ENCODE measurements around the gene SORBS1. TPM values are rescaled to one million over a fixed set of nuclear protein-coding genes. Genes with fewer than 3 reads are reported as not detected.
A peak's percentile ranks its signal among the peaks of the same experiment; 100 is the strongest.

SORBS1 gene
- total and polyA plus RNA-seq, 2 of the 13 experiments (the other 11 are each of a cell fraction or from before 2014, with no cell fraction given) = 16.8 to 39.8 TPM

GRCh38 chr10:95324436-95325268, 236.5 kb downstream of the SORBS1 start:
- Histone ChIP-seq H3K9me3 (ENCODE audit: low read length) (no peaks in the 10 kb centered on the region), H3K27me3 (ENCODE audit: control insufficient read depth in 1 of 2, insufficient read depth in 2 of 2, low read length in 2 of 2) (no peaks in the 10 kb centered on the region), H3K9ac (ENCODE audit: insufficient read depth, low read depth, low read length) (no peak overlapping the region), H3K79me2 (ENCODE audit: insufficient read depth, low read length) (no peaks in the 10 kb centered on the region), H2AFZ (ENCODE audit: low read length) (no peak overlapping the region), H3K4me3 (replicated peaks in 1 of 3; ENCODE audit: insufficient read depth in 1 of 3, low read depth in 2 of 3, low read length in 3 of 3) (no peak overlapping the region), H3K27ac (ENCODE audit: extremely low read length, insufficient read depth, low read length) (no peak overlapping the region), H3K4me1 (ENCODE audit: insufficient read depth, low read length) (peaks cover under 1% of the 10 kb centered on the region; the same call in 1 of the 2 replicates), H4K20me1 (ENCODE audit: insufficient read depth, low read length) (no peaks in the 10 kb centered on the region), H3K4me2 (ENCODE audit: low read depth, low read length) (no peak overlapping the region), H3K36me3 (replicated peaks in 1 of 2; ENCODE audit: control insufficient read depth in 1 of 2, insufficient read depth in 2 of 2, low read length in 2 of 2) (peaks cover 6 to 52% of the 10 kb centered on the region in 2 experiments; a peak in 4 of 5 replicates)
- ChIA-PET CTCF (ENCODE audit: low intra/inter-chr PET ratio, low total read pairs) (no interaction called here), POLR2A (no interaction called here)
- ATAC-seq = no peak; the same call in 2 of the 3 replicates
- intact Hi-C loops (cut with micrococcal nuclease; ENCODE audit: unreplicated experiment) = no loop called here
- in situ Hi-C loops (cut with HindIII; ENCODE audit: extremely low pct_ligation_motif_present, low pct_unique_long_range_greater_than_20kb) = no loop called here
- TF ChIP-seq GABPB1 (CRISPR knock-in tag; IDR thresholded peaks at IDR 0.05) = no peak
- peak; percentile 37; the same call in 1 of the 2 replicates for TF ChIP-seq CEBPB (IDR thresholded peaks at IDR 0.05; ENCODE audit: borderline replicate concordance, low read depth, low read length)
- 91% methylated on average over 11 of the region's 11 CpGs for WGBS (ENCODE audit: low lambda C conversion rate)
- FAIRE-seq = peak; percentile 12
- no peak for DNase-seq (ENCODE audit: low spot score)
- BruUV-seq (replicated peaks) = no TSS peak

- ChIA-PET CTCF (ENCODE audit: low intra/inter-chr PET ratio, low total read pairs) (no interaction called here), POLR2A (no interaction called here)
- Histone ChIP-seq H3K27ac (ENCODE audit: extremely low read length, insufficient read depth, low read length) (no peak overlapping the region), H3K4me1 (ENCODE audit: insufficient read depth, low read length) (no peaks in the 10 kb centered on the region; the same call in 1 of the 2 replicates), H3K27me3 (ENCODE audit: control insufficient read depth in 1 of 2, insufficient read depth in 2 of 2, low read length in 2 of 2) (no peaks in the 10 kb centered on the region), H3K79me2 (ENCODE audit: insufficient read depth, low read length) (no peaks in the 10 kb centered on the region), H3K4me2 (ENCODE audit: low read depth, low read length) (no peak overlapping the region), H3K4me3 (replicated peaks in 1 of 3; ENCODE audit: insufficient read depth in 1 of 3, low read depth in 2 of 3, low read length in 3 of 3) (no peak overlapping the region), H3K9ac (ENCODE audit: insufficient read depth, low read depth, low read length) (no peak overlapping the region), H3K36me3 (replicated peaks in 1 of 2; ENCODE audit: control insufficient read depth in 1 of 2, insufficient read depth in 2 of 2, low read length in 2 of 2) (peaks cover 7 to 53% of the 10 kb centered on the region in 2 experiments), H2AFZ (ENCODE audit: low read length) (no peak overlapping the region), H4K20me1 (ENCODE audit: insufficient read depth, low read length) (no peaks in the 10 kb centered on the region), H3K9me3 (ENCODE audit: low read length) (no peaks in the 10 kb centered on the region)
- intact Hi-C loops (cut with micrococcal nuclease; ENCODE audit: unreplicated experiment) = no loop called here
- BruUV-seq (replicated peaks) = no TSS peak
- in situ Hi-C loops (cut with HindIII; ENCODE audit: extremely low pct_ligation_motif_present, low pct_unique_long_range_greater_than_20kb) = no loop called here
- DNase-seq (ENCODE audit: low spot score) (no peak), ATAC-seq (no peak), FAIRE-seq (no peak)
- 97% methylated on average over 10 of the region's 10 CpGs for WGBS (ENCODE audit: low lambda C conversion rate)
- TF ChIP-seq YEATS2 (CRISPR knock-in tag; IDR thresholded peaks at IDR 0.05; ENCODE audit: borderline replicate concordance) = no peak
- no peak for TF ChIP-seq HDAC6 (IDR thresholded peaks at IDR 0.05; ENCODE audit: low read depth, low read length)
- no peak for TF ChIP-seq ZFP91 (CRISPR knock-in tag; IDR thresholded peaks at IDR 0.05; ENCODE audit: borderline replicate concordance)
- no peak for TF ChIP-seq TARDBP (CRISPR knock-in tag; IDR thresholded peaks at IDR 0.05)
- TF ChIP-seq ZNF446 (CRISPR knock-in tag; IDR thresholded peaks at IDR 0.05) = no peak
- no peak for TF ChIP-seq ZNF326 (CRISPR knock-in tag; IDR thresholded peaks at IDR 0.05; ENCODE audit: borderline replicate concordance)
- no peak for TF ChIP-seq ARHGAP35 (CRISPR knock-in tag; IDR thresholded peaks at IDR 0.05; ENCODE audit: borderline replicate concordance)
- no peak for TF ChIP-seq PCBP1 (IDR thresholded peaks at IDR 0.05; ENCODE audit: borderline replicate concordance, low read depth, low read length)
- no peak for TF ChIP-seq REXO4 (CRISPR knock-in tag; IDR thresholded peaks at IDR 0.05; ENCODE audit: borderline replicate concordance)
- TF ChIP-seq IKZF4 (CRISPR knock-in tag; IDR thresholded peaks at IDR 0.05; ENCODE audit: borderline replicate concordance, low read depth, not compliant biosample characterization) = no peak
- TF ChIP-seq HMG20A (CRISPR knock-in tag; IDR thresholded peaks at IDR 0.05; ENCODE audit: borderline replicate concordance) = no peak
Observed at GRCh38 chr10:95321554-95322301, 239.4 kb downstream of the SORBS1 start.
